ENCODE data around the gene ANKRD63.

The ANKRD63 gene

DNA sequence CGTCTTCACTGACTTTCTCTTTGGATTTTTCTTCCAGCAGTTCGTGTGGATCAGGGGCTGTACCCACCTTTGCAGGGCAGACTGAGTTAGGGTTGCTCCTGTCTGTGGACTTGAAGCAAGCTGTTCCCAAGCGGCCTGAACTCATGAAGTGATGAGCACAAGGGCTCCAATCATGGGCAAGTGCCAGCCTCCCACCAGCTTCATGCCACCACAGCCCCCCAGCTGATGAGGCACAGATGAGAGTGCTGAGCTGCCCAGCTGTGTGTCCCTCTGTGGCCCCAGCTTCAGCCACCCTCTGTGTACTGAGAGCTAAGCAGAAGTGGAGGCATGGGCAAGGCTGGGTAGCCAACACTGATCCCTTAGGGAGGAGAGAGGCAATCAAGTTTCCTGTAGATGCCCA is 28.1 kb upstream of the ANKRD63 start:
- TF ChIP-seq, protein P1, sequence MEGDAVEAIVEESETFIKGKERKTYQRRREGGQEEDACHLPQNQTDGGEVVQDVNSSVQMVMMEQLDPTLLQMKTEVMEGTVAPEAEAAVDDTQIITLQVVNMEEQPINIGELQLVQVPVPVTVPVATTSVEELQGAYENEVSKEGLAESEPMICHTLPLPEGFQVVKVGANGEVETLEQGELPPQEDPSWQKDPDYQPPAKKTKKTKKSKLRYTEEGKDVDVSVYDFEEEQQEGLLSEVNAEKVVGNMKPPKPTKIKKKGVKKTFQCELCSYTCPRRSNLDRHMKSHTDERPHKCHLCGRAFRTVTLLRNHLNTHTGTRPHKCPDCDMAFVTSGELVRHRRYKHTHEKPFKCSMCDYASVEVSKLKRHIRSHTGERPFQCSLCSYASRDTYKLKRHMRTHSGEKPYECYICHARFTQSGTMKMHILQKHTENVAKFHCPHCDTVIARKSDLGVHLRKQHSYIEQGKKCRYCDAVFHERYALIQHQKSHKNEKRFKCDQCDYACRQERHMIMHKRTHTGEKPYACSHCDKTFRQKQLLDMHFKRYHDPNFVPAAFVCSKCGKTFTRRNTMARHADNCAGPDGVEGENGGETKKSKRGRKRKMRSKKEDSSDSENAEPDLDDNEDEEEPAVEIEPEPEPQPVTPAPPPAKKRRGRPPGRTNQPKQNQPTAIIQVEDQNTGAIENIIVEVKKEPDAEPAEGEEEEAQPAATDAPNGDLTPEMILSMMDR (IDR thresholded peaks at IDR 0.05; ENCODE audit: insufficient read depth, low read length, missing control alignments) = no peak
- POLR2A ChIA-PET = no interaction called here
- H3K4me3 ChIP-seq (ENCODE audit: low read depth, low read length) = no peak overlapping the region
- DNase-seq (ENCODE audit: low read depth, low spot score) = no peak
- CTCF ChIA-PET = interaction anchor here (0.9 to 24.3 kb wide), 11 partner anchors 9 to 149 kb away, joined by 3 to 500 read pairs (median 17); partner anchors contain the start of genes ANKRD63, CCDC9B, INAFM2 and IVD

DNA sequence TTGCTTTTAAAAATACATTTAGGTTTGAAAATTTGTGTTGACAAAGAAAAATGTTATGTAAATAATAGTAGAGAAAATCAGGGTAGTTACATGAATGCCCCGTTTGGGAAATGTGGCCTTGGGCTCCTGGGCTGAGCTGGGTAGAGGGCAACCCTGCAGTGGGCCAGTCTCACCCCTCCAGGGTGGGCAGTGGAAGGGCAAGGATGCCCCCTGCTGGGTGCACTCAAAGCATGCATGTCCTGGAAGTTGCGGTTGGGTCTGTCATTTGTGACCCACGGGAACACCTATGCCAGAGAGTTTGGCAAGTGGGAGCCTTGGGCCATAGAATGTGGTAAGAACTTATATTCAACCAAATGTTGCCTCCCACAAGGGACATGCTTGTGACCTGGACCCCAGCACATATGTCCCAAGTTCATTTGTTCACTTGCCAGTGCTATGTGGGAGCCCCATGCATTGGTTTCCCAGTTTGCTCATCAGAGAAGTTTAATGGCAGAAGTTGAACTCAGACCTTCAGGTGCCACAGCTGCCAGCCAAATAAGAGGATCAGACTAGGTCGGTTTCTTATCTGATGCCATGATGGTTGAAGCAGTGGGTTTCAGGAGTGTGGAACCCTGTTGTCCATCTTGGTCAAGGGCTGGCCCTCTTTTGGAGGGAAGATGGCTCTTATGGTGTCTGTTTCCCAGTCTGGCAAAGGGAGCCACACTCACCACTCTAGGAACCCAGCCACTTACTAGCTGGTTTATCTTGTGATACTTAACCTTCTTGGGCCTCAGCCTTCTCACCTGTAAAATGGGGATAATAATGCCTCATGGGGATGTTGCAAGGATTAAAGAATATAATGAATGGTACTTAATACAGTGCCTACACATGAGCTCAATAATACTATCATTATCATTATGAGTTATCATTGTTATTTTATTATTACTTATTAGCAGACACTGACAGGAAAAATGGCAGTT is 27.4 kb upstream of the ANKRD63 start:
- POLR2A ChIA-PET = no interaction called here
- CTCF ChIA-PET = interaction anchor here (0.7 to 24.3 kb wide), 14 partner anchors 9 to 279 kb away, joined by 3 to 500 read pairs (median 13); partner anchors contain the start of genes ANKRD63, CCDC9B, INAFM2 and IVD
- TF ChIP-seq, protein P1 (IDR thresholded peaks at IDR 0.05; ENCODE audit: insufficient read depth, low read length, missing control alignments) = peak; percentile 67
- no peak overlapping the region for H3K4me3 ChIP-seq (ENCODE audit: low read depth, low read length)
- DNase-seq (ENCODE audit: low read depth, low spot score) = no peak

DNA sequence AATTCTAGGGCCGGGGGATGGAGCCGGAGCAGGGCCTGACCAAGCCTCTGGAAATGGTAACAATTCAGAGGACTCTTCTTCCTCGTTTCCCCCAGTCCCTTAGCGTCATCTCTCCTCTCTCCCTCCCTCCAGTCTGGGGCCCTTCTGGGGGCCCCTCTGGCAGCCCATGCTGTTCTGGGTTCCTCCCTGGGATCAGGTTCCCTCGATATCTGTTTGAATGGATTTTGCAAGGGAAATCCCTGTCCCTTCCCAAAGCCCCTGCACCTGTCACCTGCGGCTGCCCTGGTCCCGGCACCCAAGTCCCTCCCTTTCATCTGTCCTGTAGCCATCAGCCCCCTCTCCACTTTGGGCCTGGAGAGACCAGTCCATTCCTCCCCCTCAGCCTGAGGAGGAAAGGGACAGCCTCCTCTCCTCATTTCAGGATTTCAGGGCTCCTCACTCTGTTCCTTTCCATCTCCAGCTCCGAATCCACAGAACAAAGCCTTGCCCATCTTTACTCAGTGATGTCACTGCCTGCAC is 26.5 kb upstream of the ANKRD63 start:
- ChIA-PET POLR2A (no interaction called here), CTCF (interaction anchor here (0.7 to 24.3 kb wide), 12 partner anchors 8 to 280 kb away, joined by 3 to 500 read pairs (median 16); partner anchors contain the start of genes ANKRD63, CCDC9B, INAFM2 and IVD)
- no peak for DNase-seq (ENCODE audit: low read depth, low spot score)
- H3K4me3 ChIP-seq (ENCODE audit: low read depth, low read length) = no peak overlapping the region
- TF ChIP-seq, protein P1 (IDR thresholded peaks at IDR 0.05; ENCODE audit: insufficient read depth, low read length, missing control alignments) = no peak

GRCh38 chr15:40307421-40308211 is 24.8 kb upstream of the ANKRD63 start, which contains the start of gene PLCB2:
PLCB2 (minus strand) TSS chr15:40307935; CDS start chr15:40307672, 263 bp downstream.
- POLR2A ChIA-PET = no interaction called here
- CTCF ChIA-PET = interaction anchor here (1.5 to 24.3 kb wide), 7 partner anchors 12 to 98 kb away, joined by 3 to 500 read pairs (median 146); partner anchors contain the start of genes ANKRD63, CCDC9B, INAFM2 and IVD
- H3K4me3 ChIP-seq (ENCODE audit: low read depth, low read length) = no peak within 1 kb of the TSS
- TF ChIP-seq, protein P1 (IDR thresholded peaks at IDR 0.05; ENCODE audit: insufficient read depth, low read length, missing control alignments) = peak; percentile 52
- no peak for DNase-seq (ENCODE audit: low read depth, low spot score)

DNA sequence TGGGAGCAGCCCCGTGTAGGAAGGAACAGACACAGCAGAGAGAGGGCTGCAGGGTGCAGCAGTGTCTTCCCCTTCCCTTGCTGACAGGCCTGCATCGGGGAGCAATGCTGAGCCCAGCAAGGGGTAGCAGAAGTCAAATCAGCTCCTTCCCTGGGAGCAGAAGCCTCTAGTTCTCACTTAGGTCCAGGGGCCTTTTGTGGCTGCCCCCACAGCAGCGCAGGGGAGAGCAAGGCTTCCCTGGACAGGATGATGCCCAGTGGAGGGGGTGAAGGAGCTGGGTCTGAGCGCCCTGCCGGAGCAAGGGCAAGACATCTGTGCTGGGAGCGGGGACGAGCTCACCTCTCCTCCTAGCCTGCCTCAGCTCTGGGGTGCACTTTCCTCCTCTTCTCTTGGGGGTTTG is 24.0 kb upstream of the ANKRD63 start:
- DNase-seq (ENCODE audit: low read depth, low spot score) = no peak
- ChIA-PET POLR2A (no interaction called here), CTCF (interaction anchor here (1.5 to 24.3 kb wide), 7 partner anchors 13 to 260 kb away, joined by 3 to 500 read pairs (median 146); partner anchors contain the start of genes ANKRD63, CCDC9B and INAFM2)
- TF ChIP-seq, protein P1 (IDR thresholded peaks at IDR 0.05; ENCODE audit: insufficient read depth, low read length, missing control alignments) = no peak
- no peak overlapping the region for H3K4me3 ChIP-seq (ENCODE audit: low read depth, low read length)

Data from AG04449 (cell line).